ENCODE measurements around the gene PTPRS.
"Not testable (repeated sequence)": the region's sequence is repeated elsewhere in the genome, so short reads cannot be mapped to it uniquely, and the experiment has no call there.

PTPRS gene

GRCh38 chr19:5340637-5341447 lies at the start of gene PTPRS:
TSS of gene PTPRS (minus strand) at chr19:5340812. CDS start at chr19:5286140, 54,672 bp downstream.
- DNase-seq = peak; percentile 86

GRCh38 chr19:5389353-5389752 lies 48.7 kb upstream of the PTPRS start:
- DNase-seq = no peak

GRCh38 chr19:5387472-5387871 lies 46.9 kb upstream of the PTPRS start:
- DNase-seq = no peak

GRCh38 chr19:5386841-5387240 lies 46.2 kb upstream of the PTPRS start:
- DNase-seq = no peak

GRCh38 chr19:5381197-5381596 lies 40.6 kb upstream of the PTPRS start:
- DNase-seq = not testable (repeated sequence)

- no peak for DNase-seq
Observed at GRCh38 chr19:5380215-5380919, 39.8 kb upstream of the PTPRS start.

GRCh38 chr19:5376928-5377327 lies 36.3 kb upstream of the PTPRS start:
- DNase-seq = no peak

GRCh38 chr19:5372572-5373200 lies 32.1 kb upstream of the PTPRS start:
- no peak for DNase-seq

- peak; percentile 87 for DNase-seq
Observed at GRCh38 chr19:5369962-5370367, 29.4 kb upstream of the PTPRS start.

- DNase-seq = no peak
Observed at GRCh38 chr19:5369304-5369703, 28.7 kb upstream of the PTPRS start.

GRCh38 chr19:5367530-5368133 lies 27.0 kb upstream of the PTPRS start:
- no peak for DNase-seq

- DNase-seq = no peak
Observed at GRCh38 chr19:5365905-5366304, 25.3 kb upstream of the PTPRS start.

- no peak for DNase-seq
Observed at GRCh38 chr19:5364674-5365073, 24.1 kb upstream of the PTPRS start.

GRCh38 chr19:5361839-5362238 lies 21.2 kb upstream of the PTPRS start:
- DNase-seq = not testable (repeated sequence)

- no peak for DNase-seq
Observed at GRCh38 chr19:5361407-5361806, 20.8 kb upstream of the PTPRS start.

- DNase-seq = no peak
Observed at GRCh38 chr19:5360003-5360780, 19.6 kb upstream of the PTPRS start.

- DNase-seq = peak; percentile 65
Observed at GRCh38 chr19:5358173-5358800, 17.7 kb upstream of the PTPRS start.

- DNase-seq = no peak
Observed at GRCh38 chr19:5357584-5357983, 17.0 kb upstream of the PTPRS start.

GRCh38 chr19:5356918-5357317 lies 16.3 kb upstream of the PTPRS start:
- no peak for DNase-seq

GRCh38 chr19:5356428-5356827 lies 15.8 kb upstream of the PTPRS start:
- DNase-seq = no peak

- DNase-seq = no peak
Observed at GRCh38 chr19:5355693-5356092, 15.1 kb upstream of the PTPRS start.

GRCh38 chr19:5355076-5355475 lies 14.5 kb upstream of the PTPRS start:
- DNase-seq = peak; percentile 55

All from OCI-M1 (cell line).